ENCODE results near the gene CCDC34. TPM values are rescaled to one million over a fixed set of nuclear protein-coding genes. Genes with fewer than 3 reads are reported as not detected.

Gene CCDC34
- total and polyA plus RNA-seq, 2 of the 4 experiments (the other 2 are of a cell fraction) = 2.5 to 4.5 TPM

DNA sequence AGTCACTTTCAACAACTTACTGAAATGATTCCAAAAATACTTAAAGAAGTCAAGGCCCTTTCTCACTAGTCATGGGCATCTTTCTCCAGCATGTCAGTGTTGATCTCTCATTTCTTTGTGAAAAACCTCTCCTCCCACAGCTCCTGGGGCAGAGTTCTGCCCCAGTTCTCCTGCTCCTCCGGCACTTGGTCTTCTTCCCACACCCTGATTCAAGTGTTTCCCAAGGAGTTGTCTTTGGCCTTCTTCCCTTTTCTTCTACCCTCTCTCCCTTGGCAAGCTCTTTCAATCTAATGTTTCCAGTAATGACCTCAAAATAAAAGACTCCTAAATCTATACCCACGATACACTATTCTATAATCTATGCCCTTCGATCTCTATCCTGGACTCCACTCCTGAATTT is 42.1 kb upstream of the CCDC34 start:
- no peak overlapping the region for H2AFZ ChIP-seq (replicated peaks; ENCODE audit: low read length, poor library complexity)
- H3K79me1 ChIP-seq (ENCODE audit: low read depth in 1 of 2, low read length in 2 of 2) = no peaks in the 10 kb centered on the region
- no peak overlapping the region for H4K91ac ChIP-seq (ENCODE audit: insufficient read depth, low read depth, low read length)
- H3K4ac ChIP-seq (ENCODE audit: low read depth, low read length) = no peak overlapping the region
- H3K9me3 ChIP-seq (ENCODE audit: control insufficient read depth, insufficient read depth, low read length) = no peaks in the 10 kb centered on the region
- no peaks in the 10 kb centered on the region for H3K27me3 ChIP-seq (ENCODE audit: control insufficient read depth, insufficient read depth, low read length)
- WGBS, 2 experiments (ENCODE audit: extremely low coverage in 2 of 2, insufficient read length in 1 of 2) = 100% methylated on average over 3 of the region's 3 CpGs; no CpG with 5 or more reads in 1 of the 2 experiments
- H3K56ac ChIP-seq (ENCODE audit: extremely low read depth, insufficient read depth, low read length) = no peak overlapping the region
- H3K27ac ChIP-seq (ENCODE audit: insufficient read depth, low read length) = no peak overlapping the region
- H3K23ac ChIP-seq (ENCODE audit: low read depth, low read length) = no peak overlapping the region
- no peak overlapping the region for H3K4me2 ChIP-seq (ENCODE audit: low read depth, low read length)
- TF ChIP-seq BHLHE40 (IDR thresholded peaks at IDR 0.05; ENCODE audit: low read depth, low read length) (no peak), CTCF (conservative IDR thresholded peaks at IDR 0.05; ENCODE audit: low read depth, low read length) (no peak)
- intact Hi-C loops (cut with micrococcal nuclease) = no loop called here
- H3K36me3 ChIP-seq (ENCODE audit: control insufficient read depth, insufficient read depth, low read length) = no peaks in the 10 kb centered on the region
- DNase-seq (no peak), ATAC-seq (ENCODE audit: low read depth) (no peak)
- dilution Hi-C loops (cut with HindIII; ENCODE audit: low sequenced_read_pairs, unreplicated experiment) = no loop called here
- in situ Hi-C loops (cut with MboI; ENCODE audit: low sequenced_read_pairs) = no loop called here
- no peak overlapping the region for H3K18ac ChIP-seq (ENCODE audit: low read depth, low read length)
- H3K14ac ChIP-seq (replicated peaks; ENCODE audit: low read depth, low read length) = no peak overlapping the region
- CTCF ChIA-PET = interaction anchor here (1.2 kb wide), 1 partner anchor 32 kb away, joined by 3 read pairs; no protein-coding TSS in a partner anchor
- H2BK20ac ChIP-seq (ENCODE audit: low read depth, low read length) = no peak overlapping the region
- H2BK15ac ChIP-seq (ENCODE audit: low read depth, low read length) = no peak overlapping the region
- H4K5ac ChIP-seq (ENCODE audit: low read depth, low read length) = no peak overlapping the region
- no peak overlapping the region for H2AK9ac ChIP-seq (replicated peaks; ENCODE audit: low read depth, low read length, poor library complexity)
- no peak overlapping the region for H4K8ac ChIP-seq (ENCODE audit: low read depth in 2 of 2, low read length in 2 of 2)
- H3K9ac ChIP-seq (ENCODE audit: low read depth, low read length) = no peak overlapping the region
- H3K4me1 ChIP-seq (ENCODE audit: control insufficient read depth, insufficient read depth, low read length) = no peaks in the 10 kb centered on the region
- no peak overlapping the region for H2BK120ac ChIP-seq (ENCODE audit: low read depth, low read length)
- no peaks in the 10 kb centered on the region for H4K20me1 ChIP-seq (ENCODE audit: insufficient read depth, low read length)
- no peaks in the 10 kb centered on the region for H3K9me1 ChIP-seq (ENCODE audit: insufficient read depth, low read length)
- H3K4me3 ChIP-seq (ENCODE audit: insufficient read depth, low read depth, low read length) = no peak overlapping the region
- POLR2A ChIA-PET (ENCODE audit: unreplicated experiment) = interaction anchor here (0.8 kb wide), 1 partner anchor 9 kb away, joined by 3 read pairs; no protein-coding TSS in a partner anchor
- no peak overlapping the region for H2BK5ac ChIP-seq (ENCODE audit: low read depth, low read length, poor library complexity, severe bottlenecking)
- H2AK5ac ChIP-seq (ENCODE audit: low read depth, low read length) = no peak overlapping the region
- BruUV-seq (replicated peaks) = no TSS peak

Data from IMR-90 (cell line).